Astrocyte (in vitro differentiated cells and primary cell): ENCODE results near the gene CTCF.

Experiments used
- CTCF ChIP-seq: IDR thresholded peaks from 2 replicates; pipeline ENCODE4 v1.5.1; 2011; ENCODE audit warnings: low read depth, mild to moderate bottlenecking, inconsistent platforms, low read length, moderate library complexity; ENCODE audit not compliant: insufficient read depth
- EZH2 ChIP-seq: IDR thresholded peaks from 2 replicates; pipeline ENCODE4 v1.6.1; 2012; ENCODE audit warnings: mild to moderate bottlenecking, low read length, inconsistent platforms; ENCODE audit not compliant: insufficient read depth

- TF ChIP-seq CTCF, result no peak
- no peak for TF ChIP-seq EZH2
Observed at GRCh38 chr16:67649494-67649931, 87.2 kb downstream of the CTCF start.
